Measurements from ENCODE around the gene PC. TPM values are rescaled to one million over a fixed set of nuclear protein-coding genes. Genes with fewer than 3 reads are reported as not detected.

PC gene
- total and polyA plus RNA-seq, 2 experiments from 2014 or later = 18.3 to 21.7 TPM

DNA sequence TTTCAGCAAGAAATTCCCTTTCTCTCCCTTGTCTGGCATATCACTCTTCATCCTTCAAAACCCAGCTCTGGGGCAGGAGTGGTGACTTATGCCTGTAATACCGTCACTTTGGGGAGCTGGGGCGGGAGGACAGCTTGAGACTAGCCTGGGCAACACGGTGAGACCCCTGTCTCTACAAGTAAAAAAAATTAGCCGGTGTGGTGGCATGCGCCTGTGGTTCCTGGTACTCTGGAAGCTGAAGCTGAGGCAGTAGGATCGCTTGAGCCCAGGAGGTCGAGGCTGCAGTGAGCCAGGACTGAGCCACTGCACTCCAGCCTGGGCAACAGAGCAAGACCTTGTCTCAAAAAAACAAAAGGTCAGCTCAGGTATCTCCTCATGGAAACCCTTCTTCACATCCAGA lies 116.3 kb downstream of the PC start:
- Histone ChIP-seq H3K79me2 (replicated peaks; ENCODE audit: insufficient read depth) (peaks cover 29% of the 10 kb centered on the region), H3K4me2 (peak overlapping the region; percentile 98), H3K9me2 (ENCODE audit: insufficient read depth) (no peaks in the 10 kb centered on the region), H3K27me3 (ENCODE audit: insufficient read depth) (no peaks in the 10 kb centered on the region), H3F3A (replicated peaks; ENCODE audit: low read depth) (0 out of 2 replicates have a peak, but pooled peaks cover 11% of the 10 kb centered on the region), H4K20me1 (replicated peaks; ENCODE audit: insufficient read depth) (peaks cover 17% of the 10 kb centered on the region), H3K4me1 (ENCODE audit: insufficient read depth) (peaks cover 9% of the 10 kb centered on the region), H2AFZ (no peak overlapping the region), H3K27ac (ENCODE audit: low read depth) (no peak overlapping the region), H3K36me3 (ENCODE audit: insufficient read depth) (no peaks in the 10 kb centered on the region; the same call in 1 of the 2 replicates), H3K4me3 (peak overlapping the region; percentile 94)
- Mint-ChIP-seq H3K9me3 (no peaks in the 10 kb centered on the region; the same call in 2 of the 3 replicates), H3K4me3 (peak overlapping the region; percentile 84), H3K4me1 (peaks cover 10% of the 10 kb centered on the region), H3K27me3 (ENCODE audit: insufficient read depth, low read depth, poor library complexity) (peaks cover 5% of the 10 kb centered on the region), H3K36me3 (ENCODE audit: low read depth) (peaks cover 18% of the 10 kb centered on the region), H3K27ac (no peak overlapping the region)
- TF ChIP-seq, protein P1, sequence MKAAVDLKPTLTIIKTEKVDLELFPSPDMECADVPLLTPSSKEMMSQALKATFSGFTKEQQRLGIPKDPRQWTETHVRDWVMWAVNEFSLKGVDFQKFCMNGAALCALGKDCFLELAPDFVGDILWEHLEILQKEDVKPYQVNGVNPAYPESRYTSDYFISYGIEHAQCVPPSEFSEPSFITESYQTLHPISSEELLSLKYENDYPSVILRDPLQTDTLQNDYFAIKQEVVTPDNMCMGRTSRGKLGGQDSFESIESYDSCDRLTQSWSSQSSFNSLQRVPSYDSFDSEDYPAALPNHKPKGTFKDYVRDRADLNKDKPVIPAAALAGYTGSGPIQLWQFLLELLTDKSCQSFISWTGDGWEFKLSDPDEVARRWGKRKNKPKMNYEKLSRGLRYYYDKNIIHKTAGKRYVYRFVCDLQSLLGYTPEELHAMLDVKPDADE (IDR thresholded peaks at IDR 0.05) = no peak
- TF ChIP-seq STAT1 (IDR thresholded peaks at IDR 0.05; ENCODE audit: unreplicated experiment) (no peak), NANOG (IDR thresholded peaks at IDR 0.05; ENCODE audit: borderline replicate concordance) (no peak), ZNF331 (CRISPR knock-in tag; IDR thresholded peaks at IDR 0.05; ENCODE audit: low read depth) (no peak), POLR2AphosphoS5 (IDR thresholded peaks at IDR 0.05; ENCODE audit: low read depth) (no peak), EZH2phosphoT487 (IDR thresholded peaks at IDR 0.05; ENCODE audit: unreplicated experiment) (no peak)
- TF ChIP-seq, protein P2, sequence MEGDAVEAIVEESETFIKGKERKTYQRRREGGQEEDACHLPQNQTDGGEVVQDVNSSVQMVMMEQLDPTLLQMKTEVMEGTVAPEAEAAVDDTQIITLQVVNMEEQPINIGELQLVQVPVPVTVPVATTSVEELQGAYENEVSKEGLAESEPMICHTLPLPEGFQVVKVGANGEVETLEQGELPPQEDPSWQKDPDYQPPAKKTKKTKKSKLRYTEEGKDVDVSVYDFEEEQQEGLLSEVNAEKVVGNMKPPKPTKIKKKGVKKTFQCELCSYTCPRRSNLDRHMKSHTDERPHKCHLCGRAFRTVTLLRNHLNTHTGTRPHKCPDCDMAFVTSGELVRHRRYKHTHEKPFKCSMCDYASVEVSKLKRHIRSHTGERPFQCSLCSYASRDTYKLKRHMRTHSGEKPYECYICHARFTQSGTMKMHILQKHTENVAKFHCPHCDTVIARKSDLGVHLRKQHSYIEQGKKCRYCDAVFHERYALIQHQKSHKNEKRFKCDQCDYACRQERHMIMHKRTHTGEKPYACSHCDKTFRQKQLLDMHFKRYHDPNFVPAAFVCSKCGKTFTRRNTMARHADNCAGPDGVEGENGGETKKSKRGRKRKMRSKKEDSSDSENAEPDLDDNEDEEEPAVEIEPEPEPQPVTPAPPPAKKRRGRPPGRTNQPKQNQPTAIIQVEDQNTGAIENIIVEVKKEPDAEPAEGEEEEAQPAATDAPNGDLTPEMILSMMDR (conservative IDR thresholded peaks at IDR 0.05; ENCODE audit: low read depth in 2 of 2) = no peak
- TF ChIP-seq, protein P3, sequence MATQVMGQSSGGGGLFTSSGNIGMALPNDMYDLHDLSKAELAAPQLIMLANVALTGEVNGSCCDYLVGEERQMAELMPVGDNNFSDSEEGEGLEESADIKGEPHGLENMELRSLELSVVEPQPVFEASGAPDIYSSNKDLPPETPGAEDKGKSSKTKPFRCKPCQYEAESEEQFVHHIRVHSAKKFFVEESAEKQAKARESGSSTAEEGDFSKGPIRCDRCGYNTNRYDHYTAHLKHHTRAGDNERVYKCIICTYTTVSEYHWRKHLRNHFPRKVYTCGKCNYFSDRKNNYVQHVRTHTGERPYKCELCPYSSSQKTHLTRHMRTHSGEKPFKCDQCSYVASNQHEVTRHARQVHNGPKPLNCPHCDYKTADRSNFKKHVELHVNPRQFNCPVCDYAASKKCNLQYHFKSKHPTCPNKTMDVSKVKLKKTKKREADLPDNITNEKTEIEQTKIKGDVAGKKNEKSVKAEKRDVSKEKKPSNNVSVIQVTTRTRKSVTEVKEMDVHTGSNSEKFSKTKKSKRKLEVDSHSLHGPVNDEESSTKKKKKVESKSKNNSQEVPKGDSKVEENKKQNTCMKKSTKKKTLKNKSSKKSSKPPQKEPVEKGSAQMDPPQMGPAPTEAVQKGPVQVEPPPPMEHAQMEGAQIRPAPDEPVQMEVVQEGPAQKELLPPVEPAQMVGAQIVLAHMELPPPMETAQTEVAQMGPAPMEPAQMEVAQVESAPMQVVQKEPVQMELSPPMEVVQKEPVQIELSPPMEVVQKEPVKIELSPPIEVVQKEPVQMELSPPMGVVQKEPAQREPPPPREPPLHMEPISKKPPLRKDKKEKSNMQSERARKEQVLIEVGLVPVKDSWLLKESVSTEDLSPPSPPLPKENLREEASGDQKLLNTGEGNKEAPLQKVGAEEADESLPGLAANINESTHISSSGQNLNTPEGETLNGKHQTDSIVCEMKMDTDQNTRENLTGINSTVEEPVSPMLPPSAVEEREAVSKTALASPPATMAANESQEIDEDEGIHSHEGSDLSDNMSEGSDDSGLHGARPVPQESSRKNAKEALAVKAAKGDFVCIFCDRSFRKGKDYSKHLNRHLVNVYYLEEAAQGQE (IDR thresholded peaks at IDR 0.05; ENCODE audit: unreplicated experiment) = no peak
- no peak for DNase-seq (ENCODE audit: low spot score)
- no peak for ATAC-seq
